ENCODE measurements around the gene CCDC170.

Gene CCDC170

DNA sequence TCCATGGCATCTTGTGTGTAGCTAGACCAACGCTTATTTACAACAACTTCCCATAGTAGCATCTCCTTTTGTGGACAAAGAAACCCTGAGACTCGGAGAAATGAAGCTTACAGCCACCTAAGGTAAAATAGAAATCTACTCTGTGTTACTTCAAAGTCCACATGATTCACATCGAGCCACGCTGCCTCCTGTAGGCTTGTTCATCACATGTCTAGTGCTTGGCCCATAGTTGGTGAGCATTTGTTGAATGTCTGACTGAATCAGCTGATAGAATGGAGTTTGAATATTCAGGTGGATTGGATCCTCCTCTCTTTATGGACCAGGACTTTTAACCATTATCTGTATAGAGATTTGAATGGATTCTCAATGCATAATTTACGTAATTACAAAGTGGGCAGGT is 130.7 kb downstream of the CCDC170 start:
- DNase-seq, result no peak

DNA sequence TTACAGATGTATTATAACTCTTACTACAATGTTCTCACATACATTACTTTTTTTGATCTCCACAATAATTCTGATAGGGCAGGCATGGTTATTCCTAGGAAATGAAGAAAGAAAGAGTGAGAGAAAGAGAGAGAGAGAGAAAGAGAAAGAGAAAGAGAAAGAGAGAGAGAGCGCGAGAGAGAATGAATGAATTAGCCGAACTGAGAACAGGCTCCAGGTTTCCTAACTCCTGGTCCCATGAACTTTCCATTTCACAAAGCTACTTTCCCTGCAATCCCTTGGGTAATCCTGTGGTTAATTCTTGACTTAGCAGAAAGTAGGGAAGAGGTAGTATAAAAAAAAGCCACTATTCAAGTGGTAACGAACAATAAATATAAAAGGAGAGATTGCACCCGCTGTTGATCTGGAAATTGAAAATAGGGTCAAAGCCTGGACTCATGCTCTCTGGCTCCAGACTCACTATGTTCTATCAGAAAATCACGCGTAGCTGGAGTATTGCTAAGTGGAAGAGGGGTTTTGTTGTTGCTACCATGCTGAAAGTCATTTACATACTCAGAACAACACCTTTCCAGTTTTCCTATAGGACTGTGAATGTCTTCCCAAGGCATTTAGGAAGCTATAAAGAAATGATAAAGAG is 131.2 kb downstream of the CCDC170 start:
- no peak for DNase-seq

DNA sequence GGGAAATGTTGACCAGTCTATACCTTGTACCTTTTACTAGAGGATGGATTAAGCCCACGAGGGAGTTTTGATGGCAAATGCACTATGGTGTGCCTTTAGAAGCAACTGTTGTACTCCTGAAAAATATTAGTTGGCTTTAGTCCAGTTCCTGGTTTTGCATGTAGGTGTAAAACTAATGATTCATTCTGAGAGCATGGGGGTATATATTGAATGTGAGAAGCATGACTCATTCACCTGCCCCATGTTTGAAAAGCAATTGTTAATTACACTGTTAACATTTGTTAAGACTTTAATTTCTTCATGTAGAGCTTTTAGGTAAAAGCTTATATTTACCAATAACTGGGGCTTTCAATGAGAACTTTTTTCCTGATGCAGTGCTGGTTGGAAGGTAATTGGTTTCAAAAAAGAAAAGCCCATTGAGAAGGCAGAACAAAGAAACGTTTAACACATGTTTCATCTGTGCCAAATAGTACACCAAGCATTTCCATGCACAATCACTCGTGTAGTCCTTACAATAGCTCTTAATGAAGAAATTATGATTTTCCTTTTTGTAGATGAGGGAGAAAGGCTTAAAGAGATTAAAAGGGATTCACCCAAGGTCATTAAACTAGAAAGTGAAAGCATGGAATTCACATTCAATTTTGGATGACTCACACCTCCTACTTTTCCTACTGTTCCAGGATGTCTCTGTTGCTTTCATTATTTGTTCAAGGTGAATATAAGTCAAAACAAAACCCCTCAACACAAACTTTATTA is 134.1 kb downstream of the CCDC170 start:
- DNase-seq, result no peak

DNA sequence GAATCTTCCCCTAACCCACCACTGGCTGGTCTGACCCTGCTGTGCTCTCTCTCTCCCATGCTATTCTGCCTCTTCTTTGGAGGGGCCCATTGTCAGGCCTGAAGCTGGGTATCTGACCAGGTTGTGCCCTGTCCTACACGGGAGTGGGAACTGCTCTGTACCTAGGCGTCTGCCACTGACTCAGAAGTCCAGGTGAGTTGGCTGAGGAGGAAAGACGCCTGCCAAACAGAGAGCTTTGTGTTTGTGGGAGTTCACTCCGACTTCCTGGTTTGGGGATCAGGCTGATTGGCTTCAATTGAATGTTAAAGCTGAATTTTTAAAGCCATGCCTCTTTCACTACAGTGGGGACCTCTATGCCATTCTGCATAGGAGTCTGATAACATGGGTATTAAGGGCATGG is 136.0 kb downstream of the CCDC170 start:
- DNase-seq, result no peak

DNA sequence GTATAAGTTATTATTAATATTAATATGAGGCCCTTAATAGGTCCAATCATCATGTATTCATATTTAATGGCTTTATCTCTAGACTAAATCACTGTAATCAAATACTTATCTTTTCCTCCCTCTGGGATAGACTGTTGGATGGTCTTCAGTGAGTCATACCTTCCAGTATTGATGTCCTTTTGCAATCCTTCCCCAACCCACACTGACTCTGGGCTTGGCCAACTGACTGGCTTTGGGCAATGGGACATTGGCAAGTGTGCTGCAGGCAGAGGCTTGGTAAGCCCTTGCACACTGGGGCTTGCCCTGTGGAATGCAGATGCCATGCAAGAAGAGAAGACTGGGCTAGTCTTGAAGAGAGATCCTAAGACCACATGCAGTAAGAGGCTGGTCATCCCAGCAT is 136.6 kb downstream of the CCDC170 start:
- no peak for DNase-seq

DNA sequence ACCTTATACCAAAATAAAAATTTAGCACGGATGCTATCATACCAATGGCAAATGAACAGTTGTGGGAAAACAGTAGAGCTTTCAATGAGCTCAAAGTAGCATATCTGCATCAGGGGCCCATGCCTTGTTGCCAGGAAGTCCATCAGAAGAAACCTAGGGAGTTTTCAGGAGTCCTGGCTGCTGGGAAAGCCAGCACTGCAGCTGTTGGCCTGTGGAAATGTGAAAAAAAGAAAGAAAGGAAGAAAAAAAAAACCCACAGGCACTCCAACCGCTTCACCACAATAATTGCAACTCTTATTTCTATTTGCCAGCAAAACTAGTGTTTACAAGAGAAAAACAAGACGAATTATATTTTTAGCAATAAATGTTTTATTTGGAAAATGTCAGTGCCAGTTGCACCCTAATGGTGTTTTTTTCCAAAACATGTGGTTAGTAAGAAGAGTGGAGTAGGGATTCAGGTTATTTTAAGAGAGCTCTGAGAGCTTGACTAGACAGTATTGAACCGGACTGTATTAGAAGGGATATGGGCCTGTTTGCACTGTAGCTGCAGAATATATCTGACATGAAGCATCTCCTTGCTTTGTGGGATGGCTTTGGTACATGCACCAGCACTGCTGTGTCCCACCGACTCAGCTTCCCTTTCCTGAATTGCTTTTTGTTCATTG is 137.3 kb downstream of the CCDC170 start:
- DNase-seq, result no peak

DNA sequence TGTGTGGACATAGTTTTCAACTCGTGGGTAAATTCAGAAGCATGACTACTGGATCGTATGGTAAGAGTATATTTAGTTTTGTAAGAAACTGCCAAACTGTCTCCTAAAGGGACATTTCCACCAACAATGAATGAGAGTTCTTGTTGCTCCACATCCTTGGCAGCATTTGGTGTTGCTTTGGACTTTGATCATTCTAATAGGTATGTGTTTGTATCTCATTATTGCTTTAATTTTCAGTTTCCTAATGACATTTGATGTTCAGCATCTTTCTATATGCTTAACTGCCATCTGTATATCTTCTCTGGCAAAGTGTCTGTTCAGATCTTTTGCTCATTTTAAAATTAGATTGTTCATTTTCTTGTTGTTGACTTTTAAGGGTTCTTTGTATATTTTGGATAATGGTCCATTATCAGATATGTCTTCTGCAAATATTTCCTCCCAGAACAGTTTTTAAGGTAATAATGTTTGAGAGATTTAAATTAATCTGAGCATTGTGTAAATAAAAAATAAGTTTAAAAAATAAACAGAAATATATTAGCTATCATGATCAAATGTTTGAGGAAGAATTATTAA is 138.7 kb downstream of the CCDC170 start:
- DNase-seq, result no peak

DNA sequence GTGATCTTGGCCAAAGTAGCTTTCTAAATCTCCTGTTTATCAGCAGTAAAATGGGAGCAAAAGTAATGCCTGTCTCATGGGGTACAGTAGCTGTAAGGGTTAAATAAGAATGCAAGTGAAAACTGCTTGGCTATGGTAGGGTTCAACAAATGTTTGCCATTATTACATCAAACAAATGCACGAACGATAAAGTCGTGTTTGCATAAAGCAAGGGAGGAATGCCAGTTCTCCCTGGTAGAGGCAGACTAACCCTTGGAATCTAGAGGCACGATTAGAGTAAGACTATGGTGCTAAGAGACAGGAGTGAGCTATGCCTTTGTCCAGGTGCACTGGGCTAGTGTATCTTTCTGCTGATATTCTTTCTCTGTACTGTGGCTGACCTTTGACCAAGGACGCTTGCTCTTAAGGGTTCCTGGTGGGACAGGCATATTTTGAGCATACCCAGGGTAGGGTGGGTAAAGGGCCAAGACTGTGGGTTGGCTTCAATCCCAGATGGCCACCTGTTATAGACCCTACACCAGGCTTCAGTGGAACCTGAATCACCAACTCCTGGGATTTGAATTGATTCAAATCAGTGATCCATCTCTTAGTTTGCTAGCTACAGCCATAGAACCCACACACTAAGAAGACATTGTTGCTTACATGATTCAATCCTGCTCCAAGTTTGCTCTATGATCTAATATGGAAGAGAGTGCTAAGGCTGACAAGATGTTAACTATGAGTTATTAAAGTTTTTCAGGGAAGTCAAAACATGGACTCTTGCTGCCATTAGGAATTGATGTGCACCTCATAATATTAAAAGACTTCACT is 139.9 kb downstream of the CCDC170 start:
- DNase-seq, result no peak

DNA sequence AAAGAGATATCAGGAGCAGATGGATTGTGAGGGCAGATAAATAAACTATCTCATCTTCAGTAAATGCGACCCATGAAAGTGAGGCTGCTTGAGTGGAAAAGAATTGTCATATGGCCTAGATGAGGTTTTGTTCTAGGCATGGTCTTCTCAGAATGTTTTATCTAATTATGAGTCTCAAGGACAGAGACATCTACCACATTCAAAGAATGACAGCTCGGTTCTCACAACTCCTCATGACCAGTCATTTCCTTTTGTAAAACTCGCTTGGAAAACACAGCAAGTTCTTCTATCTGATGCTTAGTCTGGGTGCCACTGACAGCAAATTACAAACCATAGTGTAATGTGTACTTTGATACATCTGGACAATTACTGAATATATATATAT is 140.5 kb downstream of the CCDC170 start:
- DNase-seq, result no peak

DNA sequence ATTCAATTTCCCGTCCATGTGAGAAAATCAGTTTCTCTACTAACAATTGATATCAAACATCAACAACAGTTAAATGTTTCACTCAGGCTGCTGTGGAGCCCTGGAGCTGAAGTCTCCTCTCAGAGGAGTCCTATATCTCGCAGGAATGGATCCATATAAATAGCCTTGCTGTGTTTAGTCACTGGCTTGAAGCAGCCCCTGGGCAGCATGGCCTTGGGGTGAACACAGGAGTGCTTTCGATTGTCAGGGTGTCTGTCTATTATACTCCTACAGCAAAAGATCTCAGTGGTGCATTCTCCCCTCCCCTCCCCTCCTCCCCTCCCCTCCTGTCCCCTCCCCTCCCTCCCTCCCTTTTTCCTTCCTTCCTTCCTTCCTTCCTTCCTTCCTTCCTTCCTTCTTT is 141.9 kb downstream of the CCDC170 start:
- DNase-seq, result no peak

DNA sequence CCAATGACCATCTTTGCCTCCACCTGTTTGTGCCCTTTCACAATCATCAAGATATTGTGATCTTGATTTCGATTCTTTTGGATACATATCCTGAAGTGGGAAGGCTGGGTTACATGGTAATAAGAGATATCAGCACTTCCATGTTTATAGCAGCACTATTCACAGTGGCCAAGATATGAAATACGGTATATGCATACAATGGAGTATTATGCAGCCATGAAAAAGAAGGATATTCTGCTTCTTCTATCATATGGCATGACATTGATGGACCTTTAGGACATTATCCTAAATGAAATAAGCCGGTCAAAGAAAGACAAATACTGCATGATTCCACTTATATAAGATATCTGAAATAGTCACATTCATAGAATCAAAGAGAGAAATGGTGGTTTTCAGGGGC is 144.0 kb downstream of the CCDC170 start:
- no peak for DNase-seq

DNA sequence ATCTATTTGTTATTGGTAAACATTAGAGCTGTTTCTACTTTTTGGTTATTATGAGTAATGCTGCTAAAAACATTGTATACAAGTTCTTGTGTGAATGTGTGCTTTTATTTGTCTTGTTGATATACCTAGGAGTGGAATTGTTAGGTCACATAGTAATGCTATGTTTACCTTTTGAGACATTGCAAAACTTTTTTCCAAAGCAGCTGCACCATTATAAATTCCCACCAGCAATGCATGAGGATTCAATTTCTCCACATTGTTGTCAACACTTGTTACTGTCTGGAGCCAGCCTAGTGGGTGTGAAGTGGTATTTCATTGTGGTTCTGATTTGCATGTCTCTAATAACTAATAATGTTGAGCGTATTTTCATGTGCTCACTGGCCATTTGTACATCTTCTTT is 145.9 kb downstream of the CCDC170 start:
- DNase-seq, result no peak

DNA sequence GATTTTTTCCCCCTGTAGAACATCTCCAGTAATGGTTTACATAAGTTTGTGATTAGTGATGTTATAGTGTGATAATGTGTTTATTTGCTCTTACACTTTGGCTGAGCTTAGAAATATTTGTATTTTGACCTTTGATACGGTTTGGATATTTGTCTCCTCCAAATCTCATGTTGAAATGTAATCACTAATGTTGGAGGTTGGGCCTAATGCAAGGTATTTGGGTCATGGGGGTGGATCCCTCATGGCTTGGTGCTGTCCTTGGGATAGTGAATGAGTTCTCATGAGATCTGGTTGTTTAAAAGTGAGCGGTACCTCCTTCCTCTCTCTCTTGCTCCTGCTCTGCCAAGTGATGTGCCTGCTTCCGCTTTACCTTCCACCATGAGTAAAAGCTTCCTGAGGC is 147.2 kb downstream of the CCDC170 start:
- no peak for DNase-seq

DNA sequence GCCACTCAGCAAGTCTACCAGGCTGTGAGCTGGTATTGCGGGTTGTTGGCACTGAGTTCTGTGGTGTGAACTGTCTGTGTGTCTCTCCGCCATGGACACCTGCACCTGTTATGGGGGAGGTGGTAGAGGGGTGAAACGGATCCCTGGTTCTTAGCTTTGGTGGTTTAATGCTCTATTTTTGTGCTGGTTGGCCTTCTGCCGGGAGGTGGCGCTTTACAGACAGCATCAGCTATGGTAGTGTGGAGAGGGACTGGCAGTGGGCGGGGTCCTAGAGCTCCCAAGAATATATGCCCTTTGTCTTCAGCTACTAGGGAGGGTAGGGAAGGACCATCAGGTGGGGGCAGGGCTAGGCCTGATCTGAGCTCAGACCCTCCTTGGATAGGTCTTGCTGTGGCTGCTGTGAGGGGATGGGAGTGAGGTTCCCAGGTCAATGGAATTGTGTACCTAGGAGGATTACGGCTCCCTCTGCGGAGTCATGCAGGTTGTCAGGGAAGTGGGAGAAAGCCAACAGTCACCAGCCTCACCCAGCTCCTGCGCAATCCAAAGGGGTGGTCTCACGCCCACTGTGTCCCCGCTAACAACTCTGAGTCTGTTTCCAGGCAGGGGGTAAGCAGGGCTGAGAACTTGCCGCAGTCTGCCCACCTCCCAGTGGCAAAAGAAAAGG is 154.3 kb downstream of the CCDC170 start:
- DNase-seq, result no peak

DNA sequence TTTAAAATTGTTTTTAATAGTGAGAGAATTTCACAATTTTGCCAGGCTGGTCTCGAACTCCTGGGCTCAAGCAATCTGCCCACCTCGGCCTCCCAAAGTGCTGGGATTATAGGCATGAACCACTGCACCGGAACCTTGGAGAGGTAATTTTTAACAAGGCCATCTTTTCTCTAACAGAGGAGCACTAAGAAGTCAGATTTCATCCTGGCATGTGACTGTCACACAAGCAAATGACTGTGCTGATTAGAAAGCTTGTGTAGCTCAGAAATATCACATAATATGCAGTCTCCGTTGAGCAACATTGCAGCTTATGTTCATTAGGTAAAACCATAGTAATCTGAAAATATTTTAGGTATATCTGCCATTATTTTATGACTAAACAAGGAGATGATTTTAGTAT is 156.0 kb downstream of the CCDC170 start:
- no peak for DNase-seq

DNA sequence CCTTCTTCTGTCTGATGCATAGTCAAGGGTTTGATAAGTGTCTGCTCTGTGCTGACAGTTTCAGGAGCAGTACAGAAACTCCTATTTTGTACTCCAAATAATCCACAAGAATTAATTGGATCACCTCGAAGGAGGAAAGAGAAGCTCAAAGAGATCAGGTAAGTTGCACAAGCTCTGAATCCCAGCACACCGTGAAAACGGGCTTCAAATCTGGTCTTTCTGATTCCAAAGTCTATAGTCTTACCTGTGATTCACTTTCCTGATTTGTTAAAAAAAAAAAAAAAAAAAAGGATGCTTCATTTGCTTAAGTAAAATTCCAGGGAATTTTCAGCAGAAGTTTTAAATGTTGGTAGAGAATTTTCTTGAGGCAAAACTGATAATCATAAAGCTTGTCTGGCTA is 157.8 kb downstream of the CCDC170 start:
- DNase-seq, result no peak

DNA sequence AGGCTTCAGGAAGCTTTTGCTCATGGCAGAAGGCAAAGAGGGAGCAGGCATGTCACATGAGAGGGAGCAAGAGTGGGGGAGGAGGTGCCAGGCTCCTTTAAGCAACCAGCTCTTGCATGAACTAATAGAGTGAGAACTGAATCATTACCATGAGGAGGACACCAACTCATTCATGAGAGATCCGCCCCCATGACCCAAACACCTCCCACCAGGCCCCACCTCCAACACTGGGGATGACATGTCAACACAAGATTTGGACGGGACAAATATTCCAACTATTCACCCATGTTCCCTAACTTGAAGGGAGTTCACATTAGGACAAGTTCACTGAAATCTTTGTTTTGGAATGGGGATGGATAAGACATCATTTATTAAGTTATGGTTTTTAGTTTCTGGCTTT is 158.5 kb downstream of the CCDC170 start:
- DNase-seq, result no peak

DNA sequence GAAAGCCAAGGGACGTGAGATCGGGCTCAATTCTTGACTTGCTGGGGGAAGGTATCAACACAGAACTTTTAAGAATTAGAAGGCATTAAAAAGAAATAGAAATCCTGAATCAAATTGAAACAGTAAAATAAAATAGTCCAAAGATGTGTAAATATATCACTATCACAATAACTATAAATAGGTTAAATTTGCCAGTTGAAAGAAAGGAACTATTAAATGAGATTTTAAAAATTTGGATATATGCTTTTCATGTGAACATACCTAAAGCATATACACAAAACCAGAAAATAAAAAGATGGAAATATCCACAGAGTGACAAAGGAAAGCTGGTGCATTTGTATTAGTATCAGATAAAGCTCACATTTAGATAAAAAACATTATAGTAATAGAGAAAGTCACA is 161.3 kb downstream of the CCDC170 start:
- DNase-seq, result no peak

DNA sequence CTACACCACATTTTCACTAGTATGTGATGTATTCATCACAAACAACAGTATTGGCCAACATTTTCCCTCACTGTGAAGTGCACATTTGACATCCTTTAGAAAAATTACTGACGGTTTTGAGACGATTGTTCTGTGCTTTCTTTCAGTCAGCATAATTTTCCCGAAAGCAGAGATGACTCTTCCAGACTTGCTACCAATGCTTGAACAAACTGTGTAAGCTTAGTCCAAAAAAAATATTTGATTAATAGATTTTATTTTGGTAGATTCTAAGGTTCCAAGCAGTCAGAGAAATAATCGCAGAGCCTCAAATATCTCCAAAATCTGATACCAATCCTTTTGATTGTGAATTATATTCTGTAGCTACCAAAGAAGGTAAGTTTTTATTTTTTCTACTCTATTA is 162.6 kb downstream of the CCDC170 start:
- DNase-seq, result no peak

DNA sequence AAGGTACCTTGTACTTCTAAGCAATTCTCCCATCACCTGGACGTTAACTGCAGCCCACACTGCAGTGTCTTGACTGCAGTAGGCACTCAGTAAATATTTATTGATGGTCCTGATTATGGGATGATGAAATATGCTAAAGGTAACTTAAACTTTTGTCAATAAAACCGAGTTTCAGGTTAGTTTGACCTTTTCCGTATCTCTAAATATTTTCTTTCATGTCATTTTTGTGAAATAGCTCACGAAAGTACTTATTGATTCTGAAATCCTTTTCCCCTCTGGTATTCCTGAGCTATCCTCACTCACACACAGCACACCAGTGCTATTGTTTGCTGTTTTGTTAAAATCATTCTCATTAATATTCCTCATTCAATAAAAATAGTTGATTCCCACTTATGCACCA is 164.3 kb downstream of the CCDC170 start:
- no peak for DNase-seq

DNA sequence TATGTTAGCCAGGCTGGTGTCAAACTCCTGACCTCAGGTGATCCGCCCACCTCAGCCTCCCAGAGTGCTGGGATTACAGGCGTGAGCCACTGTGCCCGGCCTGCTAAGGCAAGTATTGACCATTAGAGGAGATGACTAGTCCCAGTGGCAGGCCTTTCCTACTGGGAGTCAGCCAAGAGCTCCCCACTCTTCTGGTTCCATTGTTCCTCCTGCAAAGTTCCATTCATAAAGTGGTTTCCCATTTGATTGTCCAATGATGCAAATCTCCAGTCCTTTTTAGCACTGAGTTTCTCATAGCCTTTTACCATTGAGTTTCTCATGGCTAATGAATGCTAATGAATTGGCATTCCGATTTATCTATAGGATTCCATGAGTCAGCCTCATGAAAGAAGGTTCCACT is 165.4 kb downstream of the CCDC170 start:
- DNase-seq, result no peak

DNA sequence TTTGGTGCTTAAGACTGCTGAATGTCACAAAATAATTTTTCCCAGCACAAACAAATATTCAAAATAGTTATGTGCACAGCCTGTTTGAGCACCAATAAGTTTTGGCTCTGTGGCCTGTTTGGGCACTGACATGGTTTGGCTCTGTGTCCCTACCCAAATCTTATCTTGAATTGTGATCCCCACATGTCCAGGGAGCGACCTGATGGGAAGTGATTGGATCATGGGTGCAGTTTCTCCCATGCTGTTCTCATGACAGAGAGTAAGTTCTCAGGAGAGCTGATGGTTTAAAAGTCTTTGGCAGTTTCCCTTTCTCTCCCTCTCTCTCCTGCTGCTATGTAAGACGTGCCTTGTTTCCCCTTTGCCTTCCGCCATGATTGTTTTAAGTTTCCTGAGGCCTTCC is 167.7 kb downstream of the CCDC170 start:
- no peak for DNase-seq

DNA sequence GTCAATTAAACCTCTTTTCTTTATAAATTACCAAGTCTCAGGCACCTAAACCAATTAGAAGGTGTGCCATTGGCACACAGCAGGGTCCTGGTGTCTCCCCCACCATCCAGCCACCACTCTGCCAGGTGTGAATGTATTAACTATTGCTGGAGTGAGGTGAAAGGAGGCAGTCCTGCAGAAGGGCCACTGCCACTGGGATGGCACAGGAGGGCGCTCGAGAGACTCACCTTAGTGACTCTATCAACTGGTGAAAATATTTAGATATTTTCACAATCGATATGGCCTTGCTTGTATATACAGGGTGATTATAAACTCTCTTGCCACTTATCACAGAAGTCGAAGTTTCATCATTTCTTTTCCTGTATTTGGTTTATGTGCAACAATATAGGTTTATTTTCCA is 168.1 kb downstream of the CCDC170 start:
- DNase-seq, result no peak
